HEK293 (cell line): ENCODE results near the gene CPE.

Source experiments
- CTCF ChIA-PET: fragments of 350-600 bp; formaldehyde crosslinking; extraction: SDS; loops from one replicate; lab custom pipeline; 2021; ENCODE audit warnings: antibody characterized with exemption; lab: Yijun Ruan, JAX
- POLR2A ChIA-PET: fragments of 300-600 bp; formaldehyde crosslinking; extraction: SDS; loops from one replicate; lab custom pipeline; 2020; ENCODE audit warnings: antibody characterized with exemption, inconsistent platforms; lab: Yijun Ruan, JAX
- H3K27ac ChIP-seq: fragments of 200-500 bp; sonication (Bioruptor generic); 2 replicates; pipeline ENCODE4 v1.5.1; 2014; ENCODE audit warnings: low read depth, low read length, control low read depth, inconsistent platforms; ENCODE audit errors: extremely low read depth
- H3K36me3 ChIP-seq, 2 experiments: fragments of 200-500 bp in 1 of 2; sonication (Bioruptor generic) in 1 of 2; 1 replicate in 1 of 2; 2 replicates in 1 of 2; pipeline ENCODE4 v1.5.1; 2014 to 2017; ENCODE audit warnings: inconsistent platforms in 2 of 2, low read length in 2 of 2; ENCODE audit not compliant: control insufficient read depth in 2 of 2, insufficient read depth in 1 of 2
- H3K4me1 ChIP-seq: fragments of 200-500 bp; sonication (Bioruptor generic); 2 replicates; pipeline ENCODE4 v1.5.1; 2014; ENCODE audit warnings: mild to moderate bottlenecking, low read length, inconsistent platforms; ENCODE audit not compliant: control insufficient read depth, insufficient read depth
- H3K4me3 ChIP-seq: 2 replicates; pipeline ENCODE4 v1.5.1; 2011; ENCODE audit warnings: low read depth, mild to moderate bottlenecking, control low read depth, low read length, moderate library complexity
- H3K9me3 ChIP-seq: fragments of 200-500 bp; sonication (Bioruptor generic); 2 replicates; pipeline ENCODE4 v1.5.1; 2014; ENCODE audit warnings: low read depth, low read length, inconsistent platforms; ENCODE audit not compliant: control insufficient read depth, insufficient read depth
- CTCF ChIP-seq: fragments of 450-650 bp; formaldehyde crosslinking; IDR thresholded peaks from 2 replicates; pipeline ENCODE4 v1.5.1; 2016; ENCODE audit warnings: missing biosample characterization, missing genetic modification characterization
- KLF1 ChIP-seq: fragments of 450-650 bp; formaldehyde crosslinking; IDR thresholded peaks from 2 replicates; pipeline ENCODE4 v1.5.1; 2016; ENCODE audit warnings: missing biosample characterization, missing genetic modification characterization
- KLF10 ChIP-seq: fragments of 450-650 bp; IDR thresholded peaks from 2 replicates; pipeline ENCODE4 v1.5.1; 2018; ENCODE audit warnings: missing biosample characterization, mild to moderate bottlenecking, missing genetic modification characterization
- MEIS1 ChIP-seq: sonication (generic); formaldehyde crosslinking; IDR thresholded peaks from 2 replicates; pipeline ENCODE4 v1.8.1; 2022; ENCODE audit warnings: missing genetic modification reagents, mild to moderate bottlenecking, borderline replicate concordance
- MYNN ChIP-seq: fragments of 450-650 bp; formaldehyde crosslinking; IDR thresholded peaks from 2 replicates; pipeline ENCODE4 v1.5.1; 2016; ENCODE audit warnings: missing biosample characterization, missing genetic modification characterization, borderline replicate concordance
- SP3 ChIP-seq: fragments of 450-650 bp; formaldehyde crosslinking; IDR thresholded peaks from 2 replicates; pipeline ENCODE4 v1.5.1; 2016; ENCODE audit warnings: missing biosample characterization, missing genetic modification characterization
- SP7 ChIP-seq: fragments of 450-650 bp; formaldehyde crosslinking; IDR thresholded peaks from 2 replicates; pipeline ENCODE4 v1.5.1; 2016; ENCODE audit warnings: missing biosample characterization, missing genetic modification characterization
- ZBTB48 ChIP-seq: fragments of 450-650 bp; formaldehyde crosslinking; IDR thresholded peaks from 2 replicates; pipeline ENCODE4 v1.5.1; 2016; ENCODE audit warnings: missing biosample characterization, missing genetic modification characterization
- ZEB2 ChIP-seq: fragments of 450-650 bp; formaldehyde crosslinking; IDR thresholded peaks from 2 replicates; pipeline ENCODE4 v1.5.1; 2016; ENCODE audit warnings: missing biosample characterization, missing genetic modification characterization
- ZNF169 ChIP-seq: fragments of 450-650 bp; formaldehyde crosslinking; IDR thresholded peaks from 2 replicates; pipeline ENCODE4 v1.5.1; 2016; ENCODE audit warnings: missing biosample characterization, missing genetic modification characterization
- ZNF266 ChIP-seq: fragments of 450-650 bp; formaldehyde crosslinking; IDR thresholded peaks from 2 replicates; pipeline ENCODE4 v1.5.1; 2016; ENCODE audit warnings: missing biosample characterization, missing genetic modification characterization, low read depth
- ZNF341 ChIP-seq: fragments of 450-650 bp; formaldehyde crosslinking; IDR thresholded peaks from 2 replicates; pipeline ENCODE4; 2016; ENCODE audit warnings: low read depth, missing biosample characterization, missing genetic modification characterization
- ZNF510 ChIP-seq: fragments of 450-650 bp; formaldehyde crosslinking; IDR thresholded peaks from 2 replicates; pipeline ENCODE4 v1.5.1; 2018; ENCODE audit warnings: mild to moderate bottlenecking, missing genetic modification characterization, missing biosample characterization; ENCODE audit not compliant: insufficient replicate concordance
- ZNF544 ChIP-seq: fragments of 450-650 bp; formaldehyde crosslinking; IDR thresholded peaks from 2 replicates; pipeline ENCODE4 v1.5.0; 2017; ENCODE audit warnings: missing biosample characterization, missing genetic modification characterization
- ZNF548 ChIP-seq: fragments of 450-650 bp; formaldehyde crosslinking; IDR thresholded peaks from 2 replicates; pipeline ENCODE4 v1.5.1; 2016; ENCODE audit warnings: missing biosample characterization, missing genetic modification characterization
- ZNF555 ChIP-seq: fragments of 450-650 bp; formaldehyde crosslinking; conservative IDR thresholded peaks from 2 replicates; pipeline ENCODE4 v1.5.1; 2017; ENCODE audit warnings: missing biosample characterization, mild to moderate bottlenecking, missing genetic modification characterization, inconsistent platforms
- ZNF561 ChIP-seq: fragments of 450-650 bp; IDR thresholded peaks from 2 replicates; pipeline ENCODE4 v1.5.1; 2018; ENCODE audit warnings: missing biosample characterization, missing genetic modification characterization, borderline replicate concordance
- ZNF571 ChIP-seq: fragments of 450-650 bp; formaldehyde crosslinking; IDR thresholded peaks from 2 replicates; pipeline ENCODE4 v1.5.0; 2017; ENCODE audit warnings: missing biosample characterization, missing genetic modification characterization
- ZNF626 ChIP-seq: fragments of 450-650 bp; sonication (Bioruptor Pico); formaldehyde crosslinking; IDR thresholded peaks from 2 replicates; pipeline ENCODE4 v1.5.1; 2018; ENCODE audit warnings: missing biosample characterization, missing genetic modification characterization, inconsistent platforms
- ZNF785 ChIP-seq: fragments of 450-650 bp; formaldehyde crosslinking; IDR thresholded peaks from 2 replicates; pipeline ENCODE4 v1.5.1; 2016; ENCODE audit warnings: missing biosample characterization, missing genetic modification characterization
- ZNF792 ChIP-seq: fragments of 450-650 bp; formaldehyde crosslinking; IDR thresholded peaks from 2 replicates; pipeline ENCODE4 v1.5.1; 2016; ENCODE audit warnings: missing biosample characterization, missing genetic modification characterization
- TF ChIP-seq, protein P1 (sequence below): fragments of 450-650 bp; formaldehyde crosslinking; IDR thresholded peaks from 2 replicates; pipeline ENCODE4 v1.5.1; 2016; ENCODE audit warnings: missing biosample characterization, missing genetic modification characterization, borderline replicate concordance

CPE gene

GRCh38 chr4:165443276-165443675, 64.5 kb downstream of the CPE start:
- no peak overlapping the region for H3K27ac ChIP-seq
- TF ChIP-seq MYNN (tag by site-specific recombination) (no peak), ZNF544 (tag by site-specific recombination) (no peak), SP3 (tag by site-specific recombination) (no peak), ZNF785 (tag by site-specific recombination) (no peak)
- no peak overlapping the region for H3K4me3 ChIP-seq
- ChIA-PET CTCF (no interaction called here), POLR2A (no interaction called here)
- no peaks in the 10 kb centered on the region for H3K9me3 ChIP-seq
- no peaks in the 10 kb centered on the region for H3K36me3 ChIP-seq
- peaks cover 21% of the 10 kb centered on the region for H3K4me1 ChIP-seq

GRCh38 chr4:165448700-165449099, 69.9 kb downstream of the CPE start:
- Histone ChIP-seq H3K9me3 (no peaks in the 10 kb centered on the region), H3K36me3 (no peaks in the 10 kb centered on the region), H3K4me3 (no peak overlapping the region), H3K27ac (no peak overlapping the region)
- ChIA-PET CTCF (no interaction called here), POLR2A (no interaction called here)
- TF ChIP-seq ZNF169 (no peak), SP7 (tag by site-specific recombination) (no peak)
- TF ChIP-seq, all 188 proteins: peak for 0
- H3K4me1 ChIP-seq, result no peaks in the 10 kb centered on the region

- H3K36me3 ChIP-seq, result no peaks in the 10 kb centered on the region
- ChIA-PET POLR2A (no interaction called here), CTCF (no interaction called here)
- no peak for TF ChIP-seq ZNF785 (tag by site-specific recombination)
- TF ChIP-seq ZNF341 (tag by site-specific recombination), result no peak
- TF ChIP-seq ZNF548 (tag by site-specific recombination), result no peak
- H3K4me3 ChIP-seq, result no peak overlapping the region
- H3K27ac ChIP-seq, result no peak overlapping the region
- no peaks in the 10 kb centered on the region for H3K4me1 ChIP-seq
- H3K9me3 ChIP-seq, result no peaks in the 10 kb centered on the region
These were observed 70.5 kb downstream of the CPE start for GRCh38 chr4:165449333-165449732.

GRCh38 chr4:165450871-165451270, 72.1 kb downstream of the CPE start:
- ChIA-PET CTCF (no interaction called here), POLR2A (no interaction called here)
- H3K36me3 ChIP-seq, result no peaks in the 10 kb centered on the region
- no peak for TF ChIP-seq ZNF266 (tag by site-specific recombination)
- TF ChIP-seq MYNN (tag by site-specific recombination), result no peak
- no peak for TF ChIP-seq ZNF792
- TF ChIP-seq ZEB2, result no peak
- no peak for TF ChIP-seq ZNF561
- TF ChIP-seq, protein P1, sequence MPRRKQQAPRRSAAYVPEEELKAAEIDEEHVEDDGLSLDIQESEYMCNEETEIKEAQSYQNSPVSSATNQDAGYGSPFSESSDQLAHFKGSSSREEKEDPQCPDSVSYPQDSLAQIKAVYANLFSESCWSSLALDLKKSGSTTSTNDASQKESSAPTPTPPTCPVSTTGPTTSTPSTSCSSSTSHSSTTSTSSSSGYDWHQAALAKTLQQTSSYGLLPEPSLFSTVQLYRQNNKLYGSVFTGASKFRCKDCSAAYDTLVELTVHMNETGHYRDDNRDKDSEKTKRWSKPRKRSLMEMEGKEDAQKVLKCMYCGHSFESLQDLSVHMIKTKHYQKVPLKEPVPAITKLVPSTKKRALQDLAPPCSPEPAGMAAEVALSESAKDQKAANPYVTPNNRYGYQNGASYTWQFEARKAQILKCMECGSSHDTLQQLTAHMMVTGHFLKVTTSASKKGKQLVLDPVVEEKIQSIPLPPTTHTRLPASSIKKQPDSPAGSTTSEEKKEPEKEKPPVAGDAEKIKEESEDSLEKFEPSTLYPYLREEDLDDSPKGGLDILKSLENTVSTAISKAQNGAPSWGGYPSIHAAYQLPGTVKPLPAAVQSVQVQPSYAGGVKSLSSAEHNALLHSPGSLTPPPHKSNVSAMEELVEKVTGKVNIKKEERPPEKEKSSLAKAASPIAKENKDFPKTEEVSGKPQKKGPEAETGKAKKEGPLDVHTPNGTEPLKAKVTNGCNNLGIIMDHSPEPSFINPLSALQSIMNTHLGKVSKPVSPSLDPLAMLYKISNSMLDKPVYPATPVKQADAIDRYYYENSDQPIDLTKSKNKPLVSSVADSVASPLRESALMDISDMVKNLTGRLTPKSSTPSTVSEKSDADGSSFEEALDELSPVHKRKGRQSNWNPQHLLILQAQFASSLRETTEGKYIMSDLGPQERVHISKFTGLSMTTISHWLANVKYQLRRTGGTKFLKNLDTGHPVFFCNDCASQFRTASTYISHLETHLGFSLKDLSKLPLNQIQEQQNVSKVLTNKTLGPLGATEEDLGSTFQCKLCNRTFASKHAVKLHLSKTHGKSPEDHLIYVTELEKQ (tag by site-specific recombination), result no peak
- no peak for TF ChIP-seq ZNF510 (tag by site-specific recombination)
- no peak for TF ChIP-seq ZNF571 (tag by site-specific recombination)
- TF ChIP-seq SP7 (tag by site-specific recombination), result no peak
- TF ChIP-seq KLF1 (tag by site-specific recombination), result no peak
- TF ChIP-seq ZNF555 (tag by site-specific recombination), result no peak
- TF ChIP-seq ZNF626 (tag by site-specific recombination), result no peak
- no peak for TF ChIP-seq KLF10 (tag by site-specific recombination)
- no peak for TF ChIP-seq MEIS1
- TF ChIP-seq CTCF, result no peak
- no peak for TF ChIP-seq ZBTB48 (tag by site-specific recombination)
- no peaks in the 10 kb centered on the region for H3K9me3 ChIP-seq
- H3K27ac ChIP-seq, result no peak overlapping the region
- H3K4me3 ChIP-seq, result no peak overlapping the region
- no peaks in the 10 kb centered on the region for H3K4me1 ChIP-seq
